ENCODE data around the gene TP53RK.

TP53RK gene

DNA sequence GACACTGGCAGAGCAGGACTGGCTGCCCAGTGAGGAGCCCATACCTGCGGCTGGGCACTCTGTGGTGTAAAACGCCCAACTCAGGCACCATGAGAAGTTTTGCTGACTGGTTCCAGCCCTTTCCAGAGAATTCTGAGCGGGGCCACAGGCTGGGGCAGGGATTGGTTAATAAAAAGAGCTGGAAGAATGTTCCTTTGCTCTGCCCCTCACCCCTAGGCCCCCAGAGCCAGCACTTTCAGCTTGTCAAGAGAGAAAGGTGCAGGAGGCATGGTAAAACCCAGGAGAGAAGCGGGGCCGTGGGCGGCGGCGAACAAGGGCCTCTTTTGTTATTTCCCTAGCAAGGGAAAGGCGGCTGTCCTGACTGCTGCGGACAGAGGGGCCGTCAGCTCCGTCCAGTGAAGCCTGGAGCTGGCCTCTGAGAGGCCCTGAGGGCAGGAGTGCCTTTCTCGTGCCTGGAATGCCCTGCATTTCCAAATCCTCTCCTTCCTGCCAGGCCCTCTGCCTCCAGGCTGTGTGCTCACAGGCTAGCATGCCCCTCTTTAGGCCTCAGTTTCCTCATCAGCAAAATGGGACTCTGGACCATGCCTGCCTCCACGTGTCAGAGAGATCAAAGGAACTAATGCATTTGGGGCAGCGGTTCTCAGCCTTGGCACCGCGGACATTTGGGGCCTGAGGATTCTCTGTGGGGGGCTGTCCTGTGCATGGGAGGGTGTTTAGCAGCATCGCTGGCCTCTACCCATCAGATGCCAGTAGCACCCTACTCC, 50.9 kb downstream of the TP53RK start:
- DNase-seq (ENCODE audit: low read depth) = no peak

DNA sequence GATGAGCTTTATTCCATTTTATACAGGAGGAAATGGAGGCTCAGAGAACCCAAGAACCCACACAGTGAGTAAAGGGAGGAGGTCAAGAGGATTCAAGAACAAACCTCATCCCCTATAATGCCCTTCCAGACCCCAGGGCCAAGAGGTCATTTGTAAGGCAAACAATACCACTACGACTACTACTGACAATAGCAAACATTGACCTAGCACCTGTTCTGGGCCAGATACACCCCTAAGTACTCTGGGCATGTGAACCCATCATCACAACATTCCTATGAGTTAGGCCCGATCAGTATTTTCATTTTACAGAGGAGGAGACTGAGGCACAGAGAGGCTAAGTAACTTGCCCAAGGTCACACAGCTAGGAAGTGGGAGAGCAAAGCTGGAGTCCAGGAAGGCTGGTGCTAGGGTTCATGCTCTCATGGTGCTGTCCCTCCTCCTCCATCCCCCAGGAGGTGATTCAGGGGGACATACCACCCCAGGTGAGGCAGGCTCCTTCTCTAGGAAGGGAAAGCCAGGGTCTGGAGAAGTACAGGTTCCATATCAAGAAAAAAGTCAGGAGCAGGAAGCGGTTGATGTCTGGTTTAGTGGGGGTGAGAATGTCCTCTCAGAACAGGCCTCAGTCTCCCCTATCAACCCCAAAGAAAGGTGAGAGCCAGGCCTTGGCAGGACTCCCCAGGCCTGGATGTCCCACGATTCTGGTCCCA, 51.7 kb downstream of the TP53RK start:
- DNase-seq (ENCODE audit: low read depth) = no peak

DNA sequence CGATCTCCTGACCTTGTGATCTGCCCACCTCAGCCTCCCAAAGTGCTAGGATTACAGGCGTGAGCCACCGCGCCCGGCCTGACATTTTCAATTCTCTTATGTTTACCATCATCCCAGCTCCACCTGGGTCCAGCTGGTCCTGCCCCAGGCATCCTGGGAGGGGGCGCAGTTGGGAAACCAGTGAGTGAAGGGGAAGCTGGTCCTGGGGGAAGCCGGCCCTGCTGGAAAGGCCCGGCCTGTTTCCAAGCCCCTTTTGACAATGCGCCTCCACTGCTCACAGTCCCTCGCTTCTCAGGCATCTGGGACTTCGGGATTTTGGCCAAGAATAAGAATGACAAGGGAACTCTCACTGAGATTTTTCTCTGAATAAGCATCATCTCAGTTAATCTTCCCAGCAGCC, 52.2 kb downstream of the TP53RK start:
- DNase-seq (ENCODE audit: low read depth) = no peak

DNA sequence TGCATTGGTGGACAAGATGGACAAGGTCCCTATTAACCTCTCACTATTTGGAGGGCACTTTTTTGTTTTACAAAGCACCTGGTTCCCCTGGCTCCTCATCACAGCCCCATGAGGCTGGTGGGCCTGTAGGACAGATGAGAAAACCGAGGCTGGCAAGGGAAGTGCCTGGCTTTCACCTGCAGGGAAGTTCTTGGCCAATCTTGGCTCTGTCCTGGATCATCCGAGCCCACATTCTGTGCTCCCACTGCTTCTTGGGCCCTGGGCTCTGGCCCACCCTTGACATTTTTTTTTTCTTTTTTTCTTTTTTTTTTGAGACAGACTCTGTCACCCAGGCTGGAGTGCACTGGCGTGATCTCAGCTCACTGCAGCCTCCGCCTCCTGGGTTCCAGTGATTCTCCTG, 52.7 kb downstream of the TP53RK start:
- DNase-seq (ENCODE audit: low read depth) = no peak

DNA sequence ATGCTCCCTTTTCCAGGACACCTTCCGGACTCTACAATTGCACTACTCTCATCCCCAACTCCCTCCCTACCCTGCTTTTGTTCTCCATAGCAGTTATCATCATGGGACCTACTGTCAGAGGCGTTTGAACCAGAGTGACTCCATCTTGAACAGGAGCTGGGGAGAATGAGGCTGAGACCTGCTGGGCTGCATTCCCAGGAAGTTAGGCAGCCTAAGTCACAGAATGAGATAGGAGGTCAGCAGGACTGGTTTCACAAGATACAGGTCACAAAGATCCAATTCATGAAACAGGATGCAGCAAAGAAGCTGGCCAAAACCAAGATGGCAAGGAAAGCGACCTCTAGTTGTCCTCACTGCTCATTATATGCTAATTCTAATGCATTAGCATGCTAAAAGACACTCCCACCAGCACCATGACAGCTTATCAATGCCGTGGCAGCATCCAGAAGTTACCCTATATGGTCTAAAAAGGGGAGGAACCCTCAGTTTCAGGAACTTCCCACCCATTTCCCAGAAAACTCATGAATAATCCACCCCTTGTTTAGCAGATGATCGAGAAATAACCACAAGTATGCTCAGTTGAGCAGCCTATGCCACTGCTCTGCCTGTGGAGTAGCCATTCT, 53.6 kb downstream of the TP53RK start:
- DNase-seq (ENCODE audit: low read depth) = no peak

DNA sequence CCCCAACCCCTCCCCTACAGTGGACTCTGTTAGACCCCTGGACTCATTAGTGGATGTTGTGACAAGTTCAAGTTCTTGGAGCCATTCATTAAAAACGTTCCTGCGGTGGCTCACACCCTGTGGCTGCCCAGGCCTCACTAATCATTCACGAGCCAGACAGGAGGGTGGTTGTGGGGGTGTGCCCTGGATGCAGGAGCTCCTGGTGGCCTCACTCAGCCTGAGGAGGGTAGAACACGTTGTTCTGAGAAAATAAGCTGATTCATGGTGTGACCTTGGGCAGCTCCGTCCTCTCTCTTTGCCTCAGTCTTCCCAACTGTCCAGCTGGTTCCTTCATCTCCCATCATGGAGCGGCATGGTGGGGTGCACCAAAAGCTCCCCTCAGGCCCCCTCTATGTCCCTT, 54.7 kb downstream of the TP53RK start:
- DNase-seq (ENCODE audit: low read depth) = no peak
